Right lobe of liver (tissue), 4 donors: ENCODE results near the gene ASPG.

Experiments used
- POLR2A ChIP-seq: fragments of 450-650 bp; IDR thresholded peaks from one replicate; pipeline ENCODE4 v1.6.1; 2017; ENCODE audit warnings: antibody characterized with exemption, mild to moderate bottlenecking
- TF ChIP-seq, protein P1 (sequence below), 4 donors: fragments of 200-600 bp in 3 of 4; fragments of 450-650 bp in 1 of 4; IDR thresholded peaks; one replicate each; pipeline versions ENCODE4 v1.5.1 to v1.8.0; 2016 to 2022; ENCODE audit warnings: antibody characterized with exemption in 4 of 4, mild to moderate bottlenecking in 2 of 4
- donor health status: DM: no; HTN: no; CAD: no.
- donor health status: DM: no; HTN: no; CAD: no.
- donor health status: DM: no; HTN: yes; CAD: no.

DNA sequence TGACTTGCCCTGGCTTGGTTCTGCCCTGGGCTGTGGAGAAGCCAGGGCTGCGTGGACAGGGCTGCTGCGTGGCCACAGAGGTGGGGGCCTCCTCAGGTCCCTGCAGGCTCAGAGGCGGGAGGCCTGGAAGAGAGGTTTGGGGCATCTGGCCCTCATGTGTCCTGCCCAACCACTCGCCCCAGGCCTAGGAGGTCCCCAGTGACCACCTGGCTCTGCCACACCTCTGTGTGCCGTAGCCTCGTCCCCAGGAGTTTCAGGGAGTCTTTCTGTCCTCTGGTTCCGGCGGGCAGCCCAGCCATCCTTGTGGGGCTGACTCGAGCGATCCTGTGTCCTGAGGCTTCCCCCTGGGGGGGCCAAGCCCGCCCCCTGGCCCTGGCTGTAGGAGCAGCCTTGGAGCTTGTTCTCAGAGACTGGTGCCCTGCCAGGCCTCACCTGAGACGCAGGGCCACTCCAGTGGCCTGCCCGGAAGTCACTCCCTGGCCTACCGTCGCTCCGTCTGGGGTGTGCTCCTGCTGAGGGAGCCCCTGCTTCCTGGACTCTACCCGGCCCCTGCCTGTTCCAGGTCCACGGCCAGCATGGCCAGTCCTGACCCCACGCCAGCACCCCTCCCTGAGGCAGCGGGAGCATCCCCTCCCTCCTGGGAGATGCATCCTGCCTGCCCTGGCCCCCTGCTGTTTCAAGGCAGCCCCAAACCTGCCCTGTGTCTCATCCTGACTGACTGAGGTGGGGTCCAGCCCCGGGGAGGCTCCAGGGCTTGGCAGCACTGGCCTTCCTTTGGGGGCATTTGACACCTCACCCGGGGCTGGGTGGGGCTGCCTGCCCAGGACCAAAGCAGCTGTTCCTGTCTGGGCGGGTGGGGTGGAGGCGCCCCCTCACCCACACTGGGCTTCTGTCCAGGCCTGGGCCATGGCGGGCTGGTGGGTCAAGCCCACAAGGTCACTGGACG lies 13.9 kb downstream of the ASPG start:
- TF ChIP-seq, protein P1, sequence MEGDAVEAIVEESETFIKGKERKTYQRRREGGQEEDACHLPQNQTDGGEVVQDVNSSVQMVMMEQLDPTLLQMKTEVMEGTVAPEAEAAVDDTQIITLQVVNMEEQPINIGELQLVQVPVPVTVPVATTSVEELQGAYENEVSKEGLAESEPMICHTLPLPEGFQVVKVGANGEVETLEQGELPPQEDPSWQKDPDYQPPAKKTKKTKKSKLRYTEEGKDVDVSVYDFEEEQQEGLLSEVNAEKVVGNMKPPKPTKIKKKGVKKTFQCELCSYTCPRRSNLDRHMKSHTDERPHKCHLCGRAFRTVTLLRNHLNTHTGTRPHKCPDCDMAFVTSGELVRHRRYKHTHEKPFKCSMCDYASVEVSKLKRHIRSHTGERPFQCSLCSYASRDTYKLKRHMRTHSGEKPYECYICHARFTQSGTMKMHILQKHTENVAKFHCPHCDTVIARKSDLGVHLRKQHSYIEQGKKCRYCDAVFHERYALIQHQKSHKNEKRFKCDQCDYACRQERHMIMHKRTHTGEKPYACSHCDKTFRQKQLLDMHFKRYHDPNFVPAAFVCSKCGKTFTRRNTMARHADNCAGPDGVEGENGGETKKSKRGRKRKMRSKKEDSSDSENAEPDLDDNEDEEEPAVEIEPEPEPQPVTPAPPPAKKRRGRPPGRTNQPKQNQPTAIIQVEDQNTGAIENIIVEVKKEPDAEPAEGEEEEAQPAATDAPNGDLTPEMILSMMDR (IDR thresholded peaks at IDR 0.05): no peak
- no peak for TF ChIP-seq POLR2A
